Measurements from ENCODE around the gene USP6NL. TPM values are rescaled to one million over a fixed set of nuclear protein-coding genes. Genes with fewer than 3 reads are reported as not detected.

The USP6NL gene
- total RNA-seq, 2 experiments from 2014 or later, result 2.3 to 2.7 TPM

GRCh38 chr10:11407939-11408338 lies 203.5 kb downstream of the USP6NL start:
- CTCF ChIA-PET, result no interaction called here
- POLR2A ChIA-PET, result no interaction called here

DNA sequence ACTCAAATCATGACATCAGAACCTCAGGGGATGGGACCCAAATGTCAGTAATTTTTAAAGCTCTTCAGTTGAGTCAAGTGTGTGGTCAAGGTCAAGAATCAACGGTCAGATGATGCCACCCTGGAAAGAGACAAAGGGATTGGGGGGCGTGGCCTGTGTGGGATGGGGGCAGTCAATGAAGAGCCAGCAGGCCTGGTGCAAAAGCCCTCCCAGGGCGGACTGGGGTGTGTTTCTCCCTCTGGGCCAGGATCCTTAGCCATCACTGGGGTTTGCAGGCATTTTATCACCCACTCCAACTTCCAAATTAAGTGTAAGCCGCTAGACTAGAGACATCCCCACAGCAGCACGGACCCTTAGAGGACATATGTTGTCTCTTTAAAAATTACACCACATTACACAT lies 204.7 kb downstream of the USP6NL start:
- ChIA-PET CTCF (no interaction called here), POLR2A (no interaction called here)

- ChIA-PET POLR2A (no interaction called here), CTCF (interaction anchor here (1.2 kb wide), 1 partner anchor 9 kb away, joined by 4 read pairs; no protein-coding TSS in a partner anchor)
Observed at GRCh38 chr10:11404901-11405300, 206.5 kb downstream of the USP6NL start.

Other genes starting within 250 kb of the USP6NL start
- gene ECHDC3, start 130.7 kb upstream of the USP6NL start, total RNA-seq, result under 1 TPM; 0.73 to 0.78 TPM
- gene PROSER2, start 211.7 kb upstream of the USP6NL start, total RNA-seq, result 1 to 10 TPM; 1.4 to 1.6 TPM

All from activated CD8-positive, alpha-beta memory T cell treated with anti-CD3 and anti-CD28 coated beads for 36 hours (primary cell).